ENCODE data around the gene BUB1.

The BUB1 gene

GRCh38 chr2:110677530-110678456, at the start of gene BUB1:
Gene BUB1 (minus strand): TSS chr2:110678063. CDS start chr2:110677995, 68 bp downstream.
- no peak for TF ChIP-seq EZH2phosphoT487 (IDR thresholded peaks at IDR 0.05; ENCODE audit: low read length)
- peak within 1 kb of the TSS; percentile 92 for H3K4me2 ChIP-seq (ENCODE audit: low read depth, low read length)
- peaks cover 41% of the 10 kb centered on the region for H3F3A ChIP-seq (ENCODE audit: insufficient read depth, low read length)
- peak within 1 kb of the TSS; percentile 21 for H2AFZ ChIP-seq (ENCODE audit: low read length)
- peak within 1 kb of the TSS; percentile 96 for H3K9ac ChIP-seq (ENCODE audit: low read length)
- peak within 1 kb of the TSS; percentile 92 for H3K4me3 ChIP-seq (ENCODE audit: low read length)
- DNase-seq = peak; percentile 98
- 0 out of 2 replicates have a peak, but pooled peaks cover 3% of the 10 kb centered on the region for H3K36me3 ChIP-seq (replicated peaks; ENCODE audit: insufficient read depth, low read length)
- no peaks in the 10 kb centered on the region for H4K20me1 ChIP-seq (ENCODE audit: insufficient read depth, low read length)
- peaks cover 51% of the 10 kb centered on the region for H3K79me2 ChIP-seq (ENCODE audit: low read length)
- no peaks in the 10 kb centered on the region for H3K9me3 ChIP-seq (replicated peaks; ENCODE audit: insufficient read depth, low read length)
- peak within 1 kb of the TSS; percentile 95 for H3K27ac ChIP-seq (ENCODE audit: low read length)
- peaks cover 18% of the 10 kb centered on the region for H3K4me1 ChIP-seq (ENCODE audit: low read length)
- no peaks in the 10 kb centered on the region for H3K9me2 ChIP-seq (replicated peaks; ENCODE audit: insufficient read depth, low read length)
- H3K27me3 ChIP-seq (replicated peaks; ENCODE audit: insufficient read depth, low read length) = no peaks in the 10 kb centered on the region

DNA sequence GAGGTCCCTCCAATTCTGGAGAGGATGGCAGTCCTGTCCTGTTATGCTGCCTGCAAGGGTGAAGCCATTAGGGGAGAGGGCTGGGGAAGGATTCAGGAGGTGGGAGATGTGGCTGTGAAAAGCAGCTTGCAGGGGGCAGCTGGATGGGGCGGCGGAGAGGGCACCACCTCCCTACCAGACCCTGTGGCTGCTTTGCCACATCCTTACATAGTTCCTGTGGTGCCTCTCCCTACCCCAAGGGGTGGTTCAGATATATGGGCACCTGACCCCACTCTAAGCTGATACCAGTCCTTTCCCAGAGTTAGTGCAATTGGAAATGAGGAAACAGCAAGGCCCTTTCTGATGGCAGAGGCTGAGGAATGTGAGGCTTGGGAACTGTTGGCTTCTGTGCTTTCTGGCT, 48.4 kb upstream of the BUB1 start:
- H3F3A ChIP-seq (ENCODE audit: insufficient read depth, low read length) = no peaks in the 10 kb centered on the region; the same call in none of the 2 replicates
- no peak for DNase-seq
- H3K4me2 ChIP-seq (ENCODE audit: low read depth, low read length) = no peak overlapping the region
- no peaks in the 10 kb centered on the region for H3K27me3 ChIP-seq (replicated peaks; ENCODE audit: insufficient read depth, low read length)
- H4K20me1 ChIP-seq (ENCODE audit: insufficient read depth, low read length) = no peaks in the 10 kb centered on the region
- H3K9ac ChIP-seq (ENCODE audit: low read length) = no peak overlapping the region
- H2AFZ ChIP-seq (ENCODE audit: low read length) = no peak overlapping the region
- H3K4me1 ChIP-seq (ENCODE audit: low read length) = peaks cover 13% of the 10 kb centered on the region
- no peak overlapping the region for H3K27ac ChIP-seq (ENCODE audit: low read length)
- H3K4me3 ChIP-seq (ENCODE audit: low read length) = no peak overlapping the region
- TF ChIP-seq EZH2 (optimal IDR thresholded peaks at IDR 0.05; ENCODE audit: low read depth, low read length) = no peak
- TF ChIP-seq EZH2phosphoT487 (IDR thresholded peaks at IDR 0.05; ENCODE audit: low read length) = no peak
- TF ChIP-seq CTCF (IDR thresholded peaks at IDR 0.05; ENCODE audit: low read length) = no peak
- no peaks in the 10 kb centered on the region for H3K9me3 ChIP-seq (replicated peaks; ENCODE audit: insufficient read depth, low read length)
- H3K79me2 ChIP-seq (ENCODE audit: low read length) = no peaks in the 10 kb centered on the region
- H3K9me2 ChIP-seq (replicated peaks; ENCODE audit: insufficient read depth, low read length) = no peaks in the 10 kb centered on the region
- no peaks in the 10 kb centered on the region for H3K36me3 ChIP-seq (replicated peaks; ENCODE audit: insufficient read depth, low read length)

DNA sequence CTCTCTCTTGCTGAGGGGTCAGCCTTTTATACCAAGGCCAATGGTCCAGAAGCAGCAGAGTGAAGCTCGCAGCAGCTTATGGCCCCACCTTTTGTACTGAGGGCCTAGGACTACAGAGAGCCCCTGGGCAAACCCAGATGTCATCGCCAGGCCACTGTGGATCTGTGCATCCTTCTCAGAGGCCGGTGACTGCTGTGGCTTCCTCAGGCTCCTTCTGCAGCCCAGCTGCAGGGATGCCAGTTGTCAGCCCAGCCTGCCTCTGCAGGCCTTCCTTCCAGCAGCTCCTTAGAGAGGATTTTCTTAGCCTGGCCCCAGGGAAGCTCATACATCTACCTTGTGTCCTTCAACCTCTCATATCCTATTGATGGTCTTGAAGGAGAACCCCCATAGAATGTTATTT, 48.0 kb upstream of the BUB1 start:
- H3K9me3 ChIP-seq (replicated peaks; ENCODE audit: insufficient read depth, low read length) = no peaks in the 10 kb centered on the region
- no peak overlapping the region for H3K4me2 ChIP-seq (ENCODE audit: low read depth, low read length)
- H3K27ac ChIP-seq (ENCODE audit: low read length) = no peak overlapping the region
- H3K4me3 ChIP-seq (ENCODE audit: low read length) = no peak overlapping the region
- TF ChIP-seq EZH2 (optimal IDR thresholded peaks at IDR 0.05; ENCODE audit: low read depth, low read length) = no peak
- no peak for TF ChIP-seq CTCF (IDR thresholded peaks at IDR 0.05; ENCODE audit: low read length)
- TF ChIP-seq EZH2phosphoT487 (IDR thresholded peaks at IDR 0.05; ENCODE audit: low read length) = no peak
- no peak for DNase-seq
- no peaks in the 10 kb centered on the region for H3K36me3 ChIP-seq (replicated peaks; ENCODE audit: insufficient read depth, low read length)
- H3K27me3 ChIP-seq (replicated peaks; ENCODE audit: insufficient read depth, low read length) = no peaks in the 10 kb centered on the region
- H3K9me2 ChIP-seq (replicated peaks; ENCODE audit: insufficient read depth, low read length) = no peaks in the 10 kb centered on the region
- no peak overlapping the region for H3K9ac ChIP-seq (ENCODE audit: low read length)
- no peak overlapping the region for H2AFZ ChIP-seq (ENCODE audit: low read length)
- H4K20me1 ChIP-seq (ENCODE audit: insufficient read depth, low read length) = no peaks in the 10 kb centered on the region
- peaks cover 13% of the 10 kb centered on the region for H3K4me1 ChIP-seq (ENCODE audit: low read length)
- no peaks in the 10 kb centered on the region for H3K79me2 ChIP-seq (ENCODE audit: low read length)
- H3F3A ChIP-seq (ENCODE audit: insufficient read depth, low read length) = no peaks in the 10 kb centered on the region; the same call in none of the 2 replicates

DNA sequence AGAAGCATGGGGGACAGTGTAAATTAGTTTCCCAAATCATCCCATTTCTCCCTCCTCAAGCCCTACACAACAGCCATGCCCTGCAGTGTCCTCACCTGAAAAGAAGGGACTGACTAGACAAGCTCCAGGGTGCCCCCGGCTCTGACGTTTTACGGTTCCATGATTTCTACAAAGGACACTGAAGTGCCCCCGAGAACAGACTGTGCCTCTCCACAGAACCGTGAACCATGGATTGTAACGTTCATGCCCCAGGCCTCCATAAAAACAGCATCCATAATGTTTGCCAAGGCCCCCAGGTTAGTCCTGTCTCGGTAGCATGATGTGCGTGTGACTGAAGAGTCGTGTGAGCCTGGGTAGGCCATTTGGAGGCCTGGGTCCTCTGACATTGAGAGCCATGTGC, 47.5 kb upstream of the BUB1 start:
- no peak overlapping the region for H2AFZ ChIP-seq (ENCODE audit: low read length)
- no peak overlapping the region for H3K4me2 ChIP-seq (ENCODE audit: low read depth, low read length)
- no peaks in the 10 kb centered on the region for H3K9me2 ChIP-seq (replicated peaks; ENCODE audit: insufficient read depth, low read length)
- TF ChIP-seq EZH2phosphoT487 (IDR thresholded peaks at IDR 0.05; ENCODE audit: low read length) (no peak), EZH2 (optimal IDR thresholded peaks at IDR 0.05; ENCODE audit: low read depth, low read length) (no peak), CTCF (IDR thresholded peaks at IDR 0.05; ENCODE audit: low read length) (no peak)
- H3K9me3 ChIP-seq (replicated peaks; ENCODE audit: insufficient read depth, low read length) = no peaks in the 10 kb centered on the region
- no peaks in the 10 kb centered on the region; the same call in none of the 2 replicates for H3F3A ChIP-seq (ENCODE audit: insufficient read depth, low read length)
- no peaks in the 10 kb centered on the region for H3K36me3 ChIP-seq (replicated peaks; ENCODE audit: insufficient read depth, low read length)
- H3K9ac ChIP-seq (ENCODE audit: low read length) = no peak overlapping the region
- H3K27me3 ChIP-seq (replicated peaks; ENCODE audit: insufficient read depth, low read length) = no peaks in the 10 kb centered on the region
- no peak overlapping the region for H3K27ac ChIP-seq (ENCODE audit: low read length)
- DNase-seq = no peak
- H3K79me2 ChIP-seq (ENCODE audit: low read length) = no peaks in the 10 kb centered on the region
- H3K4me3 ChIP-seq (ENCODE audit: low read length) = no peak overlapping the region
- H3K4me1 ChIP-seq (ENCODE audit: low read length) = peaks cover 13% of the 10 kb centered on the region
- no peaks in the 10 kb centered on the region for H4K20me1 ChIP-seq (ENCODE audit: insufficient read depth, low read length)
